ENCODE data around the gene TBXAS1.
"Not testable (repeated sequence)": the region's sequence is repeated elsewhere in the genome, so short reads cannot be mapped to it uniquely, and the experiment has no call there.

Gene TBXAS1

GRCh38 chr7:139915864-139916716 is 87.0 kb downstream of the TBXAS1 start:
- DNase-seq = no peak

- DNase-seq = no peak
Measured at GRCh38 chr7:139916717-139917395, 87.8 kb downstream of the TBXAS1 start.

- DNase-seq = no peak
Measured at GRCh38 chr7:139917851-139918250, 88.8 kb downstream of the TBXAS1 start.

GRCh38 chr7:139918480-139918879 is 89.4 kb downstream of the TBXAS1 start:
- no peak for DNase-seq

GRCh38 chr7:139923090-139923489 is 94.0 kb downstream of the TBXAS1 start:
- DNase-seq = no peak

GRCh38 chr7:139924461-139924860 is 95.4 kb downstream of the TBXAS1 start:
- DNase-seq = no peak

GRCh38 chr7:139929221-139929620 is 100.2 kb downstream of the TBXAS1 start:
- not testable (repeated sequence) for DNase-seq

- DNase-seq = no peak
Measured at GRCh38 chr7:139930286-139930965, 101.4 kb downstream of the TBXAS1 start.

- no peak for DNase-seq
Measured at GRCh38 chr7:139931190-139931934, 102.3 kb downstream of the TBXAS1 start.

- no peak for DNase-seq
Measured at GRCh38 chr7:139932531-139932930, 103.5 kb downstream of the TBXAS1 start.

GRCh38 chr7:139936760-139937310 is 107.8 kb downstream of the TBXAS1 start:
- no peak for DNase-seq

- DNase-seq = no peak
Measured at GRCh38 chr7:139937715-139938114, 108.7 kb downstream of the TBXAS1 start.

- DNase-seq = no peak
Measured at GRCh38 chr7:139940866-139941265, 111.8 kb downstream of the TBXAS1 start.

- DNase-seq = no peak
Measured at GRCh38 chr7:139941421-139941820, 112.4 kb downstream of the TBXAS1 start.

GRCh38 chr7:139941866-139942265 is 112.8 kb downstream of the TBXAS1 start:
- DNase-seq = no peak

- no peak for DNase-seq
Measured at GRCh38 chr7:139942636-139943035, 113.6 kb downstream of the TBXAS1 start.

- DNase-seq = no peak
Measured at GRCh38 chr7:139943401-139943800, 114.3 kb downstream of the TBXAS1 start.

- DNase-seq = no peak
Measured at GRCh38 chr7:139944248-139944647, 115.2 kb downstream of the TBXAS1 start.

GRCh38 chr7:139946533-139946932 is 117.5 kb downstream of the TBXAS1 start:
- no peak for DNase-seq

GRCh38 chr7:139947021-139947420 is 118.0 kb downstream of the TBXAS1 start:
- no peak for DNase-seq

- no peak for DNase-seq
Measured at GRCh38 chr7:139948167-139948566, 119.1 kb downstream of the TBXAS1 start.

- DNase-seq = no peak
Measured at GRCh38 chr7:139948587-139949335, 119.7 kb downstream of the TBXAS1 start.
